ENCODE data around the gene MSRB1.

- TF ChIP-seq CTCF (IDR thresholded peaks at IDR 0.05 in 4 of 5, conservative IDR thresholded peaks at IDR 0.05 in 1 of 5) = no peak
- TF ChIP-seq POLR2A (IDR thresholded peaks at IDR 0.05) = no peak
Measured at GRCh38 chr16:1981398-1981836, 38.4 kb upstream of the MSRB1 start, which contains the start of gene NOXO1.
